ENCODE measurements around the gene TAS2R41. TPM values are rescaled to one million over a fixed set of nuclear protein-coding genes. Genes with fewer than 3 reads are reported as not detected.

TAS2R41 gene
- total RNA-seq, 1 experiment from 2014 or later = not detected

DNA sequence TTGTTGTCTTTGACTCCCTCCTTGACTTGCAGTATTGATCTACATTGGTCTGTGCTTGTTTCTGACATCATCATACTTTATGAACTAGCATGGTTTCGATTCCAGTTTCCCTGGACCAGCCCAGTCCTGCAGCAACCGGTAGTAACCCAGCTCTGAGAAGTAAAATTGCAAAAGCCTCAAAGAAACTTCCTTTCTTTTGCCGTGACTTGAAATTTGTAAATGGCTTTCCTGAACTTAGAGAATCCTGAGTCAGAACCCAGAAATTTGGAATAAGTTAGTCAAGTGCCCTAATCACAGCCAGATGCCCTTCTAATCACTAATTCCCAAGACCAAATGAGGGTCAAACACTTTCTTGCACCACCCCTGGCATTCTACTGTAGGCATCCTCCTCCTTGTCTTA, 19.4 kb upstream of the TAS2R41 start:
- peaks cover 0 to 22% (median 6%) of the 10 kb centered on the region in 3 experiments; a peak in 5 of 7 replicates for H3K36me3 Mint-ChIP-seq (ENCODE audit: insufficient read depth in 1 of 3, low read depth in 3 of 3)
- no CpG with 5 or more reads among the region's 3 CpGs for WGBS (ENCODE audit: extremely low coverage, insufficient read length, low lambda C conversion rate)
- no peaks in the 10 kb centered on the region for H3K27me3 ChIP-seq (ENCODE audit: insufficient read depth, low read length)
- no peak overlapping the region for H2BK12ac ChIP-seq (ENCODE audit: insufficient read length, low read depth, low read length)
- H4K5ac ChIP-seq (ENCODE audit: insufficient read length, low read depth, low read length) = no peak overlapping the region
- H3K23me2 ChIP-seq (ENCODE audit: insufficient read length, low read depth, low read length, poor library complexity, severe bottlenecking) = no peaks in the 10 kb centered on the region
- no peak overlapping the region for H3K23ac ChIP-seq (ENCODE audit: insufficient read length, low read depth, low read length)
- H3K9me3 ChIP-seq (ENCODE audit: control insufficient read depth, low read depth, low read length) = peaks cover 7% of the 10 kb centered on the region
- no peaks in the 10 kb centered on the region; the same call in 1 of the 2 replicates for H3K27me3 Mint-ChIP-seq (ENCODE audit: low read depth)
- H4K91ac ChIP-seq (ENCODE audit: insufficient read length, low read depth, low read length) = no peak overlapping the region
- H3K9me3 Mint-ChIP-seq = peaks cover 11 to 24% of the 10 kb centered on the region in 2 experiments
- H3K79me2 ChIP-seq (ENCODE audit: insufficient read depth, low read length) = no peaks in the 10 kb centered on the region
- H3K14ac ChIP-seq (ENCODE audit: insufficient read depth, low read length) = no peak overlapping the region
- no peak overlapping the region for H3K4me2 ChIP-seq (ENCODE audit: insufficient read depth, insufficient read length, low read length)
- peaks cover 4% of the 10 kb centered on the region in 2 experiments; a peak in 2 of 4 replicates for H3K4me1 Mint-ChIP-seq
- no peak for DNase-seq
- H3K4ac ChIP-seq (ENCODE audit: low read depth, low read length) = no peak overlapping the region
- H2BK5ac ChIP-seq (ENCODE audit: insufficient read length, low read length) = no peak overlapping the region
- no peaks in the 10 kb centered on the region for H3K79me1 ChIP-seq (ENCODE audit: insufficient read depth, low read depth, low read length, poor library complexity, severe bottlenecking)
- no peak overlapping the region for H3T11ph ChIP-seq (ENCODE audit: low read length)
- H3K56ac ChIP-seq (ENCODE audit: insufficient read length, low read depth, low read length) = no peak overlapping the region
- no peak overlapping the region for H2AK5ac ChIP-seq (ENCODE audit: insufficient read length, low read length)
- no peak overlapping the region for H4K8ac ChIP-seq (replicated peaks; ENCODE audit: insufficient read length, low read depth, low read length)
- no peak overlapping the region for H3K4me3 Mint-ChIP-seq
- no peak overlapping the region for H3K9ac ChIP-seq (ENCODE audit: extremely low read depth, insufficient read length, low read length)
- TF ChIP-seq, protein P1, sequence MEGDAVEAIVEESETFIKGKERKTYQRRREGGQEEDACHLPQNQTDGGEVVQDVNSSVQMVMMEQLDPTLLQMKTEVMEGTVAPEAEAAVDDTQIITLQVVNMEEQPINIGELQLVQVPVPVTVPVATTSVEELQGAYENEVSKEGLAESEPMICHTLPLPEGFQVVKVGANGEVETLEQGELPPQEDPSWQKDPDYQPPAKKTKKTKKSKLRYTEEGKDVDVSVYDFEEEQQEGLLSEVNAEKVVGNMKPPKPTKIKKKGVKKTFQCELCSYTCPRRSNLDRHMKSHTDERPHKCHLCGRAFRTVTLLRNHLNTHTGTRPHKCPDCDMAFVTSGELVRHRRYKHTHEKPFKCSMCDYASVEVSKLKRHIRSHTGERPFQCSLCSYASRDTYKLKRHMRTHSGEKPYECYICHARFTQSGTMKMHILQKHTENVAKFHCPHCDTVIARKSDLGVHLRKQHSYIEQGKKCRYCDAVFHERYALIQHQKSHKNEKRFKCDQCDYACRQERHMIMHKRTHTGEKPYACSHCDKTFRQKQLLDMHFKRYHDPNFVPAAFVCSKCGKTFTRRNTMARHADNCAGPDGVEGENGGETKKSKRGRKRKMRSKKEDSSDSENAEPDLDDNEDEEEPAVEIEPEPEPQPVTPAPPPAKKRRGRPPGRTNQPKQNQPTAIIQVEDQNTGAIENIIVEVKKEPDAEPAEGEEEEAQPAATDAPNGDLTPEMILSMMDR (conservative IDR thresholded peaks at IDR 0.05) = no peak
- H2BK120ac ChIP-seq (ENCODE audit: low read depth, low read length, poor library complexity, severe bottlenecking) = no peak overlapping the region
- no peak overlapping the region for H3K27ac ChIP-seq (ENCODE audit: insufficient read length, low read depth, low read length)
- no peak overlapping the region for H2BK20ac ChIP-seq (ENCODE audit: low read depth, low read length, poor library complexity, severe bottlenecking)
- no peak overlapping the region for H3K18ac ChIP-seq (ENCODE audit: insufficient read length, low read depth, low read length)
- no peak overlapping the region for H2BK15ac ChIP-seq (ENCODE audit: low read depth, low read length)
- no peak overlapping the region for H3K27ac Mint-ChIP-seq
- no peaks in the 10 kb centered on the region for H3K4me1 ChIP-seq (ENCODE audit: insufficient read depth, low read length)
- H4K20me1 ChIP-seq (ENCODE audit: control insufficient read depth, insufficient read depth, insufficient read length) = no peaks in the 10 kb centered on the region
- H2AFZ ChIP-seq (ENCODE audit: low read length) = no peak overlapping the region
